KMS-11 (cell line): ENCODE measurements around the gene ANGPT4.

Source experiments
- H2AFZ ChIP-seq: fragments of 200-600 bp; sonication (generic); 2 replicates; pipeline ENCODE4 v1.6.1; 2016; ENCODE audit warnings: antibody characterized with exemption, mixed run types, low read depth
- H3K27ac ChIP-seq: fragments of 200-600 bp; sonication (generic); 2 replicates; pipeline ENCODE4 v1.6.1; 2016; ENCODE audit warnings: mild to moderate bottlenecking, mixed run types
- H3K27me3 ChIP-seq: fragments of 200-600 bp; sonication (generic); 2 replicates; pipeline ENCODE4 v1.6.1; 2017; ENCODE audit warnings: mild to moderate bottlenecking, low read depth, mixed run types, moderate library complexity; ENCODE audit not compliant: insufficient read depth
- H3K36me3 ChIP-seq: fragments of 200-600 bp; sonication (generic); 2 replicates; pipeline ENCODE4 v1.6.1; 2017; ENCODE audit warnings: mild to moderate bottlenecking, mixed run types; ENCODE audit not compliant: insufficient read depth
- H3K4me1 ChIP-seq: fragments of 200-600 bp; sonication (generic); 2 replicates; pipeline ENCODE4 v1.6.1; 2016; ENCODE audit warnings: mild to moderate bottlenecking, low read depth, mixed run types; ENCODE audit not compliant: poor library complexity, severe bottlenecking
- H3K4me2 ChIP-seq: fragments of 200-600 bp; sonication (generic); 2 replicates; pipeline ENCODE4 v1.7.0; 2016; ENCODE audit warnings: mild to moderate bottlenecking, mixed run types
- H3K4me3 ChIP-seq: fragments of 200-600 bp; sonication (generic); IDR thresholded peaks from 2 replicates; pipeline ENCODE4 v1.6.1; 2017; ENCODE audit warnings: low read depth, low read length, mixed read lengths; ENCODE audit not compliant: insufficient read depth
- H3K79me2 ChIP-seq: fragments of 200-600 bp; sonication (generic); 2 replicates; pipeline ENCODE4 v1.6.1; 2016; ENCODE audit warnings: low read depth, mixed run types; ENCODE audit not compliant: insufficient read depth
- H3K9ac ChIP-seq: fragments of 200-600 bp; sonication (generic); 2 replicates; pipeline ENCODE4 v1.6.1; 2016; ENCODE audit warnings: mild to moderate bottlenecking, mixed run types
- H4K20me1 ChIP-seq: fragments of 200-600 bp; sonication (generic); 2 replicates; pipeline ENCODE4 v1.6.1; 2016; ENCODE audit warnings: mild to moderate bottlenecking, mixed run types; ENCODE audit not compliant: insufficient read depth
- TF ChIP-seq, protein P1 (sequence below): fragments of 200-600 bp; sonication (generic); conservative IDR thresholded peaks from 2 replicates; pipeline ENCODE4 v1.6.1; 2017; ENCODE audit warnings: low read depth, mild to moderate bottlenecking, antibody characterized with exemption, low read length, moderate library complexity, mixed read lengths

Gene ANGPT4

DNA sequence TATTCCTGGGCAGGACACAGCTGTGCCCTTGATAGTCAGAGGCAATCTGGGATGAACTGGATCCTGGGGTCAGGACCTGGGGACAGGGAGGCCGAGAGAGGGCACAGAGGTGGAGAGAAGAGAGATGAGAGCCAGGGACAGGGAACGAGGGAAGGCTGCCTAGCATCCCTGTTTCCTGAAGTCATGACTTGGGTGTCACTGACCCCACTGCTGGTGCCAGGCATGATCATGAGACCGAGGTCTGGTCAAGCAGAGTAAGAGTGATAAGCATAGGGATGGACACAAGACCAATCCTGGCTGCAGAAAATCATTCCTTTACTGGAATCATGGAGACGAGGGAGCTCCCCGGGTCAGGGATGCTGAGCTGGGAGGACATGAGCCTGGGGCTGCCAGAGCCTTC, 46.5 kb downstream of the ANGPT4 start:
- Histone ChIP-seq H4K20me1 (no peaks in the 10 kb centered on the region), H3K4me3 (no peak overlapping the region), H3K36me3 (no peaks in the 10 kb centered on the region), H3K27me3 (no peaks in the 10 kb centered on the region), H3K9ac (no peak overlapping the region), H3K4me2 (no peak overlapping the region), H3K27ac (no peak overlapping the region), H3K79me2 (no peaks in the 10 kb centered on the region), H2AFZ (no peak overlapping the region), H3K4me1 (no peaks in the 10 kb centered on the region)
- TF ChIP-seq, protein P1, sequence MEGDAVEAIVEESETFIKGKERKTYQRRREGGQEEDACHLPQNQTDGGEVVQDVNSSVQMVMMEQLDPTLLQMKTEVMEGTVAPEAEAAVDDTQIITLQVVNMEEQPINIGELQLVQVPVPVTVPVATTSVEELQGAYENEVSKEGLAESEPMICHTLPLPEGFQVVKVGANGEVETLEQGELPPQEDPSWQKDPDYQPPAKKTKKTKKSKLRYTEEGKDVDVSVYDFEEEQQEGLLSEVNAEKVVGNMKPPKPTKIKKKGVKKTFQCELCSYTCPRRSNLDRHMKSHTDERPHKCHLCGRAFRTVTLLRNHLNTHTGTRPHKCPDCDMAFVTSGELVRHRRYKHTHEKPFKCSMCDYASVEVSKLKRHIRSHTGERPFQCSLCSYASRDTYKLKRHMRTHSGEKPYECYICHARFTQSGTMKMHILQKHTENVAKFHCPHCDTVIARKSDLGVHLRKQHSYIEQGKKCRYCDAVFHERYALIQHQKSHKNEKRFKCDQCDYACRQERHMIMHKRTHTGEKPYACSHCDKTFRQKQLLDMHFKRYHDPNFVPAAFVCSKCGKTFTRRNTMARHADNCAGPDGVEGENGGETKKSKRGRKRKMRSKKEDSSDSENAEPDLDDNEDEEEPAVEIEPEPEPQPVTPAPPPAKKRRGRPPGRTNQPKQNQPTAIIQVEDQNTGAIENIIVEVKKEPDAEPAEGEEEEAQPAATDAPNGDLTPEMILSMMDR, result no peak

DNA sequence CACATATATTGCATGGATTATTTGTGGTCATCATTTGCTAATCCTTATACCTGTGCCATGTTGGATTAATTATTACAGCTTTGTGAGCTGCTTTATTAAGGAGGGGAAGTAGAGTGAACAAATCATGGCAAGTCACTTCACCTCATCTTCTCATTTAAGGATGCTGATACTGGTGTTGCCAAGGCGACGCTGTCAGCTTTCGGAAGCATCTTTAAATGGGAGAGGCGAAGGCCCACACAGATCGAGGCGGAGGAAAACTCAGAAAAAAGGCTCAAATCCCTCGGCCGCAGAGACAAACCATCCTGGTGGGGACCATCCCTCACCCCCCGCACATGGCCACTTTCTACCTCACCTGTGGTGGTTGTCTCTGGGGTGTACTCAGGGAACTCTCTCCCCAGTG, 47.9 kb downstream of the ANGPT4 start:
- Histone ChIP-seq H4K20me1 (no peaks in the 10 kb centered on the region), H3K79me2 (no peaks in the 10 kb centered on the region), H3K9ac (no peak overlapping the region), H3K4me1 (no peaks in the 10 kb centered on the region), H2AFZ (no peak overlapping the region), H3K27me3 (no peaks in the 10 kb centered on the region), H3K4me2 (no peak overlapping the region), H3K27ac (no peak overlapping the region), H3K4me3 (no peak overlapping the region), H3K36me3 (no peaks in the 10 kb centered on the region)
- TF ChIP-seq, protein P1, result no peak

DNA sequence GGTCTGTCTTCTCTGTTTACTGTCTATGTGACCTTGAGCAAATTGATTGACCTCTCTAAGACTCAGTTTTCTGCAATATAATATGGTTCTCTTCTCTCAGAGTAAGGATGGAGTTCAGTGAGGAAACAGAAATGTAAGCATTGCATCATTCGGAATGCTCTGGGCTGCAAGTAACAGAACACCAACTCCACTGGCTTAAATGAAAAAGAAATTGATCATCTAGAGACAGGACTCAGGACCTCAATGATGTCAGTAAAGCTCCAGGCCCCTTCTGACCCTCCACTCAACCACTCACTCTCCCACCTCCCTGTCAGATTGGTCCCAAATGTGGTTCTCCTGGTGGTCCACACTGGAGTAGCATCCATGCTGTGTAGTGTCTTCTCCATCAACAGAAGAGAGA, 50.7 kb downstream of the ANGPT4 start:
- H3K4me3 ChIP-seq, result no peak overlapping the region
- H4K20me1 ChIP-seq, result no peaks in the 10 kb centered on the region
- H2AFZ ChIP-seq, result no peak overlapping the region
- no peaks in the 10 kb centered on the region for H3K27me3 ChIP-seq
- TF ChIP-seq, protein P1, result no peak
- H3K9ac ChIP-seq, result no peak overlapping the region
- H3K36me3 ChIP-seq, result no peaks in the 10 kb centered on the region
- H3K27ac ChIP-seq, result no peak overlapping the region
- no peak overlapping the region for H3K4me2 ChIP-seq
- H3K4me1 ChIP-seq, result no peaks in the 10 kb centered on the region
- no peaks in the 10 kb centered on the region for H3K79me2 ChIP-seq

DNA sequence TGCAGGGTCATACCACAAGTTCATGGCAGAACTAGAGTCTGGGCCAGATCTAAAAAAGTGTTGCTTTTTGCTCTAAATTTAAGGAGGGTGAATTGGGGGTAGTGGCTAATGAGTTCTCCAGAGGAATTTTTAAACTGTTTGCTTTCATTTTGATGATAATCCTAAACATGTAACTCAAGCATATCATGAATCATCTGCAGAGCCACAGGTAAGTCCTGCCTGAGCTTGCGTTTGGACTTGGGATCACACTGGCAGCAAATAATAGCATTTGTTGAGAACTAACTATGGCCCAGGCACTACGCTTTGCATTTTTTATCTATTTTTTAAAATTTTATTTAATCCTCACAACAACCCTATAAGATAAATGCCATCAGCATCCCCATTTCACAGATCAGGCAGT, 55.2 kb downstream of the ANGPT4 start:
- Histone ChIP-seq H3K9ac (no peak overlapping the region), H3K36me3 (no peaks in the 10 kb centered on the region), H2AFZ (no peak overlapping the region), H3K4me3 (no peak overlapping the region), H4K20me1 (no peaks in the 10 kb centered on the region), H3K27ac (no peak overlapping the region), H3K4me2 (no peak overlapping the region), H3K4me1 (peaks cover 22% of the 10 kb centered on the region), H3K79me2 (no peaks in the 10 kb centered on the region), H3K27me3 (no peaks in the 10 kb centered on the region)
- TF ChIP-seq, protein P1, result no peak

DNA sequence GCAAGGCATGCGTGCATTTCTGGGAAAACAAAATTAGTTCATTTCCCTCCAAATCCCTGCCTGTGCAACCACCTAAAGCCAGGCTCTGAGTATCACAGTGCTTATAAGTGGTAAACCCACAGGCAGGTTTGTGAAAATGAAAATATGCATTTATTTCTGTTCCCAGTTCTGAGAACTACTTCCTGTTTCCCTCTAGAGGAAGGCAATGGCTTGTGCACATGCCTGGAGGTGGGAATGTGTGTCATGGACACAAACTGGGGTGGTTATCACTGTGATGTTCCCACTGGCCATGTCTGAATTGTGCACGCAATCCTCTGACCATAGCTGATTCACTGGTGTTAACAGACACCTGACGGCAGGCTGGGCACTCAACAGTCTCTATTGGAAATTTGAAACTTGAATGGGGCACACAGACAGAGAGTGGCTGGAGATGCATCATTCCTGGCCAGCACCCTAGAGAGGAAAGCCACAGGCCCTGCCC, 56.3 kb downstream of the ANGPT4 start:
- Histone ChIP-seq H3K27ac (no peak overlapping the region), H4K20me1 (no peaks in the 10 kb centered on the region), H3K4me3 (no peak overlapping the region), H3K9ac (no peak overlapping the region), H3K4me1 (peaks cover 28% of the 10 kb centered on the region), H3K4me2 (no peak overlapping the region), H3K79me2 (no peaks in the 10 kb centered on the region), H3K36me3 (no peaks in the 10 kb centered on the region), H2AFZ (no peak overlapping the region), H3K27me3 (no peaks in the 10 kb centered on the region)
- TF ChIP-seq, protein P1, result no peak
